HEK293 (cell line): Measurements from ENCODE around the gene HCCS.

Source experiments
- CTCF ChIA-PET: fragments of 350-600 bp; formaldehyde crosslinking; extraction: SDS; loops from one replicate; lab custom pipeline; 2021; ENCODE audit warnings: antibody characterized with exemption; lab: Yijun Ruan, JAX
- POLR2A ChIA-PET: fragments of 300-600 bp; formaldehyde crosslinking; extraction: SDS; loops from one replicate; lab custom pipeline; 2020; ENCODE audit warnings: antibody characterized with exemption, inconsistent platforms; lab: Yijun Ruan, JAX
- H3K27ac ChIP-seq: fragments of 200-500 bp; sonication (Bioruptor generic); 2 replicates; pipeline ENCODE4 v1.5.1; 2014; ENCODE audit warnings: low read depth, low read length, control low read depth, inconsistent platforms; ENCODE audit errors: extremely low read depth
- H3K36me3 ChIP-seq, 2 experiments: fragments of 200-500 bp in 1 of 2; sonication (Bioruptor generic) in 1 of 2; 1 replicate in 1 of 2; 2 replicates in 1 of 2; pipeline ENCODE4 v1.5.1; 2014 to 2017; ENCODE audit warnings: inconsistent platforms in 2 of 2, low read length in 2 of 2; ENCODE audit not compliant: control insufficient read depth in 2 of 2, insufficient read depth in 1 of 2
- H3K4me1 ChIP-seq: fragments of 200-500 bp; sonication (Bioruptor generic); 2 replicates; pipeline ENCODE4 v1.5.1; 2014; ENCODE audit warnings: mild to moderate bottlenecking, low read length, inconsistent platforms; ENCODE audit not compliant: control insufficient read depth, insufficient read depth
- H3K4me3 ChIP-seq: 2 replicates; pipeline ENCODE4 v1.5.1; 2011; ENCODE audit warnings: low read depth, mild to moderate bottlenecking, control low read depth, low read length, moderate library complexity
- H3K9me3 ChIP-seq: fragments of 200-500 bp; sonication (Bioruptor generic); 2 replicates; pipeline ENCODE4 v1.5.1; 2014; ENCODE audit warnings: low read depth, low read length, inconsistent platforms; ENCODE audit not compliant: control insufficient read depth, insufficient read depth
- FEZF1 ChIP-seq: fragments of 450-650 bp; formaldehyde crosslinking; IDR thresholded peaks from 2 replicates; pipeline ENCODE4 v1.5.1; 2016; ENCODE audit warnings: missing biosample characterization, missing genetic modification characterization
- KLF7 ChIP-seq: fragments of 450-650 bp; formaldehyde crosslinking; IDR thresholded peaks from 2 replicates; pipeline ENCODE4 v1.5.1; 2016; ENCODE audit warnings: missing biosample characterization, missing genetic modification characterization, borderline replicate concordance
- MYNN ChIP-seq: fragments of 450-650 bp; formaldehyde crosslinking; IDR thresholded peaks from 2 replicates; pipeline ENCODE4 v1.5.1; 2016; ENCODE audit warnings: missing biosample characterization, missing genetic modification characterization, borderline replicate concordance
- ZBTB44 ChIP-seq: fragments of 450-650 bp; IDR thresholded peaks from 2 replicates; pipeline ENCODE4 v1.5.1; 2018; ENCODE audit warnings: missing biosample characterization, mild to moderate bottlenecking, missing genetic modification characterization
- ZFP41 ChIP-seq: fragments of 450-650 bp; formaldehyde crosslinking; IDR thresholded peaks from 2 replicates; pipeline ENCODE4 v1.5.1; 2016; ENCODE audit warnings: missing biosample characterization, missing genetic modification characterization, borderline replicate concordance
- ZNF19 ChIP-seq: fragments of 450-650 bp; formaldehyde crosslinking; IDR thresholded peaks from 2 replicates; pipeline ENCODE4; 2016; ENCODE audit warnings: missing biosample characterization, missing genetic modification characterization, low read depth
- ZNF366 ChIP-seq: fragments of 450-650 bp; formaldehyde crosslinking; conservative IDR thresholded peaks from 2 replicates; pipeline ENCODE4 v1.5.1; 2016; ENCODE audit warnings: missing biosample characterization, missing genetic modification characterization
- ZNF426 ChIP-seq: fragments of 450-650 bp; formaldehyde crosslinking; IDR thresholded peaks from 2 replicates; pipeline ENCODE4 v1.5.1; 2017; ENCODE audit warnings: missing biosample characterization, missing genetic modification characterization, mild to moderate bottlenecking, inconsistent platforms, moderate library complexity
- ZNF585B ChIP-seq: fragments of 450-650 bp; formaldehyde crosslinking; IDR thresholded peaks from 2 replicates; pipeline ENCODE4 v1.5.1; 2016; ENCODE audit warnings: missing biosample characterization, missing genetic modification characterization
- ZSCAN4 ChIP-seq: fragments of 450-650 bp; formaldehyde crosslinking; IDR thresholded peaks from 2 replicates; pipeline ENCODE4 v1.5.1; 2017; ENCODE audit warnings: missing biosample characterization, missing genetic modification characterization
- TF ChIP-seq, protein P1 (sequence below): fragments of 450-650 bp; formaldehyde crosslinking; IDR thresholded peaks from 2 replicates; pipeline ENCODE4 v1.5.1; 2017; ENCODE audit warnings: missing biosample characterization, mild to moderate bottlenecking, missing genetic modification characterization, moderate library complexity
- TF ChIP-seq, protein P2 (sequence below): fragments of 450-650 bp; formaldehyde crosslinking; IDR thresholded peaks from 2 replicates; pipeline ENCODE4 v1.5.1; 2016; ENCODE audit warnings: missing biosample characterization, missing genetic modification characterization
- TF ChIP-seq, protein P3 (sequence below): fragments of 450-650 bp; formaldehyde crosslinking; IDR thresholded peaks from 2 replicates; pipeline ENCODE4 v1.5.1; 2017; ENCODE audit warnings: missing biosample characterization, missing genetic modification characterization
- TF ChIP-seq, protein P4 (sequence below): fragments of 450-650 bp; formaldehyde crosslinking; IDR thresholded peaks from 2 replicates; pipeline ENCODE4 v1.5.1; 2016; ENCODE audit warnings: missing biosample characterization, missing genetic modification characterization

HCCS gene

GRCh38 chrX:11099465-11099864 lies 11.7 kb upstream of the HCCS start:
- Histone ChIP-seq H3K4me1 (no peaks in the 10 kb centered on the region), H3K36me3 (no peaks in the 10 kb centered on the region), H3K4me3 (no peak overlapping the region), H3K27ac (no peak overlapping the region), H3K9me3 (no peaks in the 10 kb centered on the region)
- TF ChIP-seq, protein P1, sequence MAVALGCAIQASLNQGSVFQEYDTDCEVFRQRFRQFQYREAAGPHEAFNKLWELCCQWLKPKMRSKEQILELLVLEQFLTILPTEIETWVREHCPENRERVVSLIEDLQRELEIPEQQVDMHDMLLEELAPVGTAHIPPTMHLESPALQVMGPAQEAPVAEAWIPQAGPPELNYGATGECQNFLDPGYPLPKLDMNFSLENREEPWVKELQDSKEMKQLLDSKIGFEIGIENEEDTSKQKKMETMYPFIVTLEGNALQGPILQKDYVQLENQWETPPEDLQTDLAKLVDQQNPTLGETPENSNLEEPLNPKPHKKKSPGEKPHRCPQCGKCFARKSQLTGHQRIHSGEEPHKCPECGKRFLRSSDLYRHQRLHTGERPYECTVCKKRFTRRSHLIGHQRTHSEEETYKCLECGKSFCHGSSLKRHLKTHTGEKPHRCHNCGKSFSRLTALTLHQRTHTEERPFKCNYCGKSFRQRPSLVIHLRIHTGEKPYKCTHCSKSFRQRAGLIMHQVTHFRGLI (tag by site-specific recombination) = no peak
- TF ChIP-seq KLF7 (tag by site-specific recombination) = no peak
- TF ChIP-seq, protein P2, sequence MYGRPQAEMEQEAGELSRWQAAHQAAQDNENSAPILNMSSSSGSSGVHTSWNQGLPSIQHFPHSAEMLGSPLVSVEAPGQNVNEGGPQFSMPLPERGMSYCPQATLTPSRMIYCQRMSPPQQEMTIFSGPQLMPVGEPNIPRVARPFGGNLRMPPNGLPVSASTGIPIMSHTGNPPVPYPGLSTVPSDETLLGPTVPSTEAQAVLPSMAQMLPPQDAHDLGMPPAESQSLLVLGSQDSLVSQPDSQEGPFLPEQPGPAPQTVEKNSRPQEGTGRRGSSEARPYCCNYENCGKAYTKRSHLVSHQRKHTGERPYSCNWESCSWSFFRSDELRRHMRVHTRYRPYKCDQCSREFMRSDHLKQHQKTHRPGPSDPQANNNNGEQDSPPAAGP (tag by site-specific recombination) = no peak
- TF ChIP-seq MYNN (tag by site-specific recombination) = no peak
- TF ChIP-seq, protein P3, sequence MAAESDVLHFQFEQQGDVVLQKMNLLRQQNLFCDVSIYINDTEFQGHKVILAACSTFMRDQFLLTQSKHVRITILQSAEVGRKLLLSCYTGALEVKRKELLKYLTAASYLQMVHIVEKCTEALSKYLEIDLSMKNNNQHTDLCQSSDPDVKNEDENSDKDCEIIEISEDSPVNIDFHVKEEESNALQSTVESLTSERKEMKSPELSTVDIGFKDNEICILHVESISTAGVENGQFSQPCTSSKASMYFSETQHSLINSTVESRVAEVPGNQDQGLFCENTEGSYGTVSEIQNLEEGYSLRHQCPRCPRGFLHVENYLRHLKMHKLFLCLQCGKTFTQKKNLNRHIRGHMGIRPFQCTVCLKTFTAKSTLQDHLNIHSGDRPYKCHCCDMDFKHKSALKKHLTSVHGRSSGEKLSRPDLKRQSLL = no peak
- TF ChIP-seq ZNF585B (tag by site-specific recombination) = no peak
- ChIA-PET POLR2A (no interaction called here), CTCF (interaction anchor here (0.6 to 0.7 kb wide), 2 partner anchors 259 to 619 kb away, joined by 3 read pairs; no protein-coding TSS in a partner anchor)

GRCh38 chrX:11100281-11101035 lies 10.7 kb upstream of the HCCS start:
- POLR2A ChIA-PET = no interaction called here

More at GRCh38 chrX:11100281-11101035, 10.7 kb upstream of the HCCS start:
- no peak overlapping the region for H3K4me3 ChIP-seq
- no peaks in the 10 kb centered on the region for H3K4me1 ChIP-seq
- CTCF ChIA-PET = interaction anchor here (0.6 to 1.4 kb wide), 6 partner anchors 14 to 910 kb away, joined by 3 to 4 read pairs (median 3); no protein-coding TSS in a partner anchor
- peaks cover 0 to 1% of the 10 kb centered on the region in 2 experiments; a peak in 1 of 3 replicates for H3K36me3 ChIP-seq
- no peaks in the 10 kb centered on the region for H3K9me3 ChIP-seq
- TF ChIP-seq FEZF1 (tag by site-specific recombination) (no peak), ZNF19 (tag by site-specific recombination) (no peak), ZNF366 (tag by site-specific recombination) (no peak), ZBTB44 (tag by site-specific recombination) (no peak), ZNF426 (tag by site-specific recombination) (no peak), ZSCAN4 (no peak), ZFP41 (tag by site-specific recombination) (no peak)
- TF ChIP-seq, protein P4, sequence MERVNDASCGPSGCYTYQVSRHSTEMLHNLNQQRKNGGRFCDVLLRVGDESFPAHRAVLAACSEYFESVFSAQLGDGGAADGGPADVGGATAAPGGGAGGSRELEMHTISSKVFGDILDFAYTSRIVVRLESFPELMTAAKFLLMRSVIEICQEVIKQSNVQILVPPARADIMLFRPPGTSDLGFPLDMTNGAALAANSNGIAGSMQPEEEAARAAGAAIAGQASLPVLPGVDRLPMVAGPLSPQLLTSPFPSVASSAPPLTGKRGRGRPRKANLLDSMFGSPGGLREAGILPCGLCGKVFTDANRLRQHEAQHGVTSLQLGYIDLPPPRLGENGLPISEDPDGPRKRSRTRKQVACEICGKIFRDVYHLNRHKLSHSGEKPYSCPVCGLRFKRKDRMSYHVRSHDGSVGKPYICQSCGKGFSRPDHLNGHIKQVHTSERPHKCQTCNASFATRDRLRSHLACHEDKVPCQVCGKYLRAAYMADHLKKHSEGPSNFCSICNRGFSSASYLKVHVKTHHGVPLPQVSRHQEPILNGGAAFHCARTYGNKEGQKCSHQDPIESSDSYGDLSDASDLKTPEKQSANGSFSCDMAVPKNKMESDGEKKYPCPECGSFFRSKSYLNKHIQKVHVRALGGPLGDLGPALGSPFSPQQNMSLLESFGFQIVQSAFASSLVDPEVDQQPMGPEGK (tag by site-specific recombination) = no peak
- H3K27ac ChIP-seq = no peak overlapping the region
